ENCODE results near the gene MRPL33. TPM values are rescaled to one million over a fixed set of nuclear protein-coding genes. Genes with fewer than 3 reads are reported as not detected.
"Not testable (repeated sequence)": the region's sequence is repeated elsewhere in the genome, so short reads cannot be mapped to it uniquely, and the experiment has no call there.

MRPL33 gene
- total and polyA plus RNA-seq, 4 donors: 83.6 to 178 (median 98.3) TPM

GRCh38 chr2:27754831-27755230 is 16.7 kb upstream of the MRPL33 start:
- no peak for DNase-seq (ENCODE audit: low read depth in 4 of 6, low spot score in 6 of 6)
- H3K36me3 ChIP-seq (ENCODE audit: control insufficient read depth, insufficient read depth, low read length): no peaks in the 10 kb centered on the region
- no peaks in the 10 kb centered on the region for H3K4me1 ChIP-seq (ENCODE audit: control insufficient read depth, insufficient read depth, low read length)
- 71% methylated on average over 5 of the region's 5 CpGs for WGBS (ENCODE audit: insufficient coverage)
- H3K27me3 ChIP-seq (ENCODE audit: control insufficient read depth, insufficient read depth, low read length): no peaks in the 10 kb centered on the region
- no peak overlapping the region for H3K4me3 ChIP-seq (ENCODE audit: low read depth, low read length)
- H3K9me3 ChIP-seq (ENCODE audit: control insufficient read depth, insufficient read depth, low read length): no peaks in the 10 kb centered on the region
- no peak overlapping the region for H3K27ac ChIP-seq (ENCODE audit: low read depth, low read length)

- Histone ChIP-seq H3K36me3 (ENCODE audit: control insufficient read depth, insufficient read depth, low read length) (no peaks in the 10 kb centered on the region), H3K27me3 (ENCODE audit: control insufficient read depth, insufficient read depth, low read length) (no peaks in the 10 kb centered on the region), H3K4me1 (ENCODE audit: control insufficient read depth, insufficient read depth, low read length) (no peaks in the 10 kb centered on the region), H3K27ac (ENCODE audit: low read depth, low read length) (no peak overlapping the region), H3K4me3 (ENCODE audit: low read depth, low read length) (no peak overlapping the region), H3K9me3 (ENCODE audit: control insufficient read depth, insufficient read depth, low read length) (no peaks in the 10 kb centered on the region)
- WGBS (ENCODE audit: insufficient coverage): 100% methylated on average over 3 of the region's 3 CpGs
- no peak for DNase-seq (ENCODE audit: low read depth in 4 of 6, low spot score in 6 of 6)
Observed at GRCh38 chr2:27756091-27756490, 15.4 kb upstream of the MRPL33 start.

- Histone ChIP-seq H3K27me3 (ENCODE audit: control insufficient read depth, insufficient read depth, low read length) (no peaks in the 10 kb centered on the region), H3K4me3 (ENCODE audit: low read depth, low read length) (no peak overlapping the region), H3K36me3 (ENCODE audit: control insufficient read depth, insufficient read depth, low read length) (no peaks in the 10 kb centered on the region), H3K9me3 (ENCODE audit: control insufficient read depth, insufficient read depth, low read length) (no peaks in the 10 kb centered on the region), H3K4me1 (ENCODE audit: control insufficient read depth, insufficient read depth, low read length) (no peaks in the 10 kb centered on the region), H3K27ac (ENCODE audit: low read depth, low read length) (peak overlapping the region; percentile 48)
- WGBS (ENCODE audit: insufficient coverage): no CpG with 5 or more reads among the region's 8 CpGs
- peak in 1 of 6 donors; percentile 57 for DNase-seq (ENCODE audit: low read depth in 4 of 6, low spot score in 6 of 6)
Observed at GRCh38 chr2:27756544-27757498, 14.7 kb upstream of the MRPL33 start.

GRCh38 chr2:27762951-27763906 is 8.3 kb upstream of the MRPL33 start:
- no peak for DNase-seq (ENCODE audit: low read depth in 4 of 6, low spot score in 6 of 6)
- no peaks in the 10 kb centered on the region for H3K36me3 ChIP-seq (ENCODE audit: control insufficient read depth, insufficient read depth, low read length)
- H3K4me3 ChIP-seq (ENCODE audit: low read depth, low read length): no peak overlapping the region
- peaks cover 11% of the 10 kb centered on the region for H3K27me3 ChIP-seq (ENCODE audit: control insufficient read depth, insufficient read depth, low read length)
- WGBS (ENCODE audit: insufficient coverage): 85% methylated on average over 3 of the region's 3 CpGs
- no peaks in the 10 kb centered on the region for H3K9me3 ChIP-seq (ENCODE audit: control insufficient read depth, insufficient read depth, low read length)
- H3K27ac ChIP-seq (ENCODE audit: low read depth, low read length): no peak overlapping the region
- H3K4me1 ChIP-seq (ENCODE audit: control insufficient read depth, insufficient read depth, low read length): peaks cover 7% of the 10 kb centered on the region

GRCh38 chr2:27763907-27764267 is 7.6 kb upstream of the MRPL33 start:
- H3K27ac ChIP-seq (ENCODE audit: low read depth, low read length): no peak overlapping the region
- H3K4me3 ChIP-seq (ENCODE audit: low read depth, low read length): no peak overlapping the region
- peaks cover 16% of the 10 kb centered on the region for H3K27me3 ChIP-seq (ENCODE audit: control insufficient read depth, insufficient read depth, low read length)
- H3K36me3 ChIP-seq (ENCODE audit: control insufficient read depth, insufficient read depth, low read length): no peaks in the 10 kb centered on the region
- no peaks in the 10 kb centered on the region for H3K9me3 ChIP-seq (ENCODE audit: control insufficient read depth, insufficient read depth, low read length)
- H3K4me1 ChIP-seq (ENCODE audit: control insufficient read depth, insufficient read depth, low read length): peaks cover 7% of the 10 kb centered on the region
- DNase-seq (ENCODE audit: low read depth in 4 of 6, low spot score in 6 of 6): no peak
- 100% methylated on average over 1 of the region's 7 CpGs for WGBS (ENCODE audit: insufficient coverage)

GRCh38 chr2:27764526-27764925 is 7.0 kb upstream of the MRPL33 start:
- no CpG with 5 or more reads among the region's 3 CpGs for WGBS (ENCODE audit: insufficient coverage)
- not testable (repeated sequence) for H3K4me3 ChIP-seq (ENCODE audit: low read depth, low read length); H3K9me3 ChIP-seq (ENCODE audit: control insufficient read depth, insufficient read depth, low read length); H3K4me1 ChIP-seq (ENCODE audit: control insufficient read depth, insufficient read depth, low read length); H3K36me3 ChIP-seq (ENCODE audit: control insufficient read depth, insufficient read depth, low read length); DNase-seq (ENCODE audit: low read depth in 4 of 6, low spot score in 6 of 6); H3K27ac ChIP-seq (ENCODE audit: low read depth, low read length)
- peaks cover 16% of the 10 kb centered on the region for H3K27me3 ChIP-seq (ENCODE audit: control insufficient read depth, insufficient read depth, low read length)

- 19% methylated on average over 21 of the region's 29 CpGs for WGBS (ENCODE audit: insufficient coverage)
- H3K4me3 ChIP-seq (ENCODE audit: low read depth, low read length): peak overlapping the region; percentile 17
- no peaks in the 10 kb centered on the region for H3K36me3 ChIP-seq (ENCODE audit: control insufficient read depth, insufficient read depth, low read length)
- peak in 3 of 6 donors; percentile 24 to 85 (median 83) for DNase-seq (ENCODE audit: low read depth in 4 of 6, low spot score in 6 of 6)
- peaks cover 7% of the 10 kb centered on the region for H3K4me1 ChIP-seq (ENCODE audit: control insufficient read depth, insufficient read depth, low read length)
- no peak overlapping the region for H3K27ac ChIP-seq (ENCODE audit: low read depth, low read length)
- peaks cover 16% of the 10 kb centered on the region for H3K27me3 ChIP-seq (ENCODE audit: control insufficient read depth, insufficient read depth, low read length)
- H3K9me3 ChIP-seq (ENCODE audit: control insufficient read depth, insufficient read depth, low read length): no peaks in the 10 kb centered on the region
Observed at GRCh38 chr2:27765621-27766286, 5.8 kb upstream of the MRPL33 start.

- peak overlapping the region; percentile 17 for H3K4me3 ChIP-seq (ENCODE audit: low read depth, low read length)
- peaks cover 16% of the 10 kb centered on the region for H3K27me3 ChIP-seq (ENCODE audit: control insufficient read depth, insufficient read depth, low read length)
- H3K36me3 ChIP-seq (ENCODE audit: control insufficient read depth, insufficient read depth, low read length): no peaks in the 10 kb centered on the region
- H3K4me1 ChIP-seq (ENCODE audit: control insufficient read depth, insufficient read depth, low read length): peaks cover 7% of the 10 kb centered on the region
- WGBS (ENCODE audit: insufficient coverage): no CpG with 5 or more reads among the region's 2 CpGs
- DNase-seq (ENCODE audit: low read depth in 4 of 6, low spot score in 6 of 6): no peak
- no peaks in the 10 kb centered on the region for H3K9me3 ChIP-seq (ENCODE audit: control insufficient read depth, insufficient read depth, low read length)
- H3K27ac ChIP-seq (ENCODE audit: low read depth, low read length): no peak overlapping the region
Observed at GRCh38 chr2:27766287-27766661, 5.2 kb upstream of the MRPL33 start.

- no peaks in the 10 kb centered on the region for H3K9me3 ChIP-seq (ENCODE audit: control insufficient read depth, insufficient read depth, low read length)
- H3K36me3 ChIP-seq (ENCODE audit: control insufficient read depth, insufficient read depth, low read length): no peaks in the 10 kb centered on the region
- peaks cover 12% of the 10 kb centered on the region for H3K27me3 ChIP-seq (ENCODE audit: control insufficient read depth, insufficient read depth, low read length)
- DNase-seq (ENCODE audit: low read depth in 4 of 6, low spot score in 6 of 6): no peak
- peak overlapping the region; percentile 80 for H3K27ac ChIP-seq (ENCODE audit: low read depth, low read length)
- H3K4me3 ChIP-seq (ENCODE audit: low read depth, low read length): peak overlapping the region; percentile 98
- WGBS (ENCODE audit: insufficient coverage): 14% methylated on average over 12 of the region's 13 CpGs
- no peaks in the 10 kb centered on the region for H3K4me1 ChIP-seq (ENCODE audit: control insufficient read depth, insufficient read depth, low read length)
Observed at GRCh38 chr2:27771202-27771547, 344 bp upstream of the MRPL33 start.

Data from spinal cord (tissue), 10 donors.